ENCODE data around the gene PISD.

Gene PISD

DNA sequence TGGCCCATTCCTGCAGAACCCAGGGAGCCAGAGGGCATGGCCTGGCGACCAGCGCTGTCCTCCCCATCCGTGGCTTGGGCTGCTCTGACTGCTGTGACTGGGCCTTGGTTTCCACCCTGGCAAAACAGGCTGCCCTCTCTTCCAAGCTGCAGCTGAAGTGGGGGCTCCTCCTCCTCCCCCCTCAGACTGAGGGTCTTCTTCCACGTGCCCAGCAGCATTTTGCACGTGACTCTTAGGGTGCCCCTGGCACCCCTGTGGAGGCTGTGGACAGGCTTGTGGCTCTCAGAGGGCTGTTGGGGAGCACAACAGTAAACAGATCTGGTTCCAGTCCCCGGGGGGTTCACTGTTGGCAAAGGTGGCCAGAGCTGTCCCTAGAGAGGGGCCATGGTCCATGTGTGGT lies 51.4 kb downstream of the PISD start:
- TF ChIP-seq, protein P1, sequence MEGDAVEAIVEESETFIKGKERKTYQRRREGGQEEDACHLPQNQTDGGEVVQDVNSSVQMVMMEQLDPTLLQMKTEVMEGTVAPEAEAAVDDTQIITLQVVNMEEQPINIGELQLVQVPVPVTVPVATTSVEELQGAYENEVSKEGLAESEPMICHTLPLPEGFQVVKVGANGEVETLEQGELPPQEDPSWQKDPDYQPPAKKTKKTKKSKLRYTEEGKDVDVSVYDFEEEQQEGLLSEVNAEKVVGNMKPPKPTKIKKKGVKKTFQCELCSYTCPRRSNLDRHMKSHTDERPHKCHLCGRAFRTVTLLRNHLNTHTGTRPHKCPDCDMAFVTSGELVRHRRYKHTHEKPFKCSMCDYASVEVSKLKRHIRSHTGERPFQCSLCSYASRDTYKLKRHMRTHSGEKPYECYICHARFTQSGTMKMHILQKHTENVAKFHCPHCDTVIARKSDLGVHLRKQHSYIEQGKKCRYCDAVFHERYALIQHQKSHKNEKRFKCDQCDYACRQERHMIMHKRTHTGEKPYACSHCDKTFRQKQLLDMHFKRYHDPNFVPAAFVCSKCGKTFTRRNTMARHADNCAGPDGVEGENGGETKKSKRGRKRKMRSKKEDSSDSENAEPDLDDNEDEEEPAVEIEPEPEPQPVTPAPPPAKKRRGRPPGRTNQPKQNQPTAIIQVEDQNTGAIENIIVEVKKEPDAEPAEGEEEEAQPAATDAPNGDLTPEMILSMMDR (IDR thresholded peaks at IDR 0.05; ENCODE audit: extremely low read depth, missing control alignments): no peak
- DNase-seq (ENCODE audit: low spot score): no peak

DNA sequence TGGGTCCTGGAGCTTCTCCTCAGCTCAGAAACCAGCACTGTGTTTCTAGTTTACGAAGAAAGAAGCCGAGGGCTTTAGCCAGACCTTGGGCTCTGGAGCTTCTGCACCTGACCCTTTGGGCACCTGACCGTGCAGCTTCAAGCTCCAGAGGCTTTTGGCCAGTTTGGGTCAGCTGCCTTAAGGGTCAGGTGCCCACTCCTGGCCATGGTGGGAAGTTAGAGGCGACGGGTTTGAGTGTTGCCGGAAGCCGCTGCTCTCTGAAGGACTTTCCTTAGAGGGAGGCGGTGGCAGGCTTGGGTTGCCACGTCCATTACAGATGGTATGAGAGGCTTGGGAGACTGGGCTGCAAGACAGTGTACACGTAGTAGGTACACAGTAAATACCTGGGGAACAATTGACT lies 52.3 kb downstream of the PISD start:
- no peak for DNase-seq (ENCODE audit: low spot score)
- TF ChIP-seq, protein P1 (IDR thresholded peaks at IDR 0.05; ENCODE audit: extremely low read depth, missing control alignments): no peak

DNA sequence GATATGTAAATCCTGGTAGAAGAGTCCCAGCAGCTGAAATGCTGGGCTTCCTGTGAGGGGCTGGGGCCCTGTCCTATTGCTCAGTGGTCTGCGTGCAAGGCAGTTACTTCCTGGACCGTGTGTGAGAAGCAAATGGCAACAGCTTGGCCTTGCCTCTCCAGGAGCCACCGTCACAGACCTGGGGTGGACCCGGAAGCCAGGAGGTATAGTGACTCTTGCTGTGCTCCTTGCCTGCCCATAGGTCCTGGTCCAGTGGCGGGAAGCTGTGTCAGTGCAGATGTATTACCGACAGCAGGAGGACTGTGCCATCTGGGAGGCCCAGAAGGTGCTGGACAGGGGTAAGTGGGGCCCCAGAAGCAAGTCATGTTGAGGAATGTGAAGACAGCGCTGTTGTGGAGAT lies 54.3 kb downstream of the PISD start:
- TF ChIP-seq, protein P1 (IDR thresholded peaks at IDR 0.05; ENCODE audit: extremely low read depth, missing control alignments): no peak
- no peak for DNase-seq (ENCODE audit: low spot score)

DNA sequence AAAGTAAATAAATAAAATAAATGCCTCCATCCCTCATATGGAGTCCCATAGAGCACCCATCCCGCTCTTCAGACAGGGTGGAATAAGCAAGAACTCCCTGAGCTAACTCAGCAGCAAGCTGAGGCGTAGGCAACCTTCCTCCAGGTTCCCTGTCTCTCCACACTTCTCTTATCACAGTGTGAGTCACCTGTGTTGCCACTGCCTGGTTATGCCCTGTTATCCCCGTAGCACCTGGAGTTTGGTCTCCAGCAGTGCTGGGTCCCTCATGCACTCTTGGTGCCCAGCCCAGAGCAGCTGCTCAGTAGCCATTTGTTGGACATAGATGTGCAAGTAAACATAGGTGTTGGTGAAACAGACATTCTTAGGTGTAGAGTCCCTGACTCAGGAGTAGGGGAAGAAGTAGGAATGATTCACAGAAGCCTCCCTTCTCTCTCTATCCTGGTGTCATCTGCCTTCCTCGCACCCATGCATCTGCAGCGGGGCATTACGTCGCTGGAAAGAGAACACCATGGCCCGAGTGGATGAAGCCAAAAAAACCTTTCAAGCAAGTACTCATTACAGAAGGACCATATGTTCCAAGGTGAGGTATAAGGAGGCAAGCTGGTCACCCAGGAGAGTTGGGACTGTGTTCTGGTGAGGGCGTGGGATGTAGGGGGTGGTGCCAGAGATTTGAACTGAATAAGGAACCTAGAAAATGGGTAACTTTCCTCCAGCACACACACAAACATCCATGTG lies 56.0 kb downstream of the PISD start:
- no peak for DNase-seq (ENCODE audit: low spot score)
- TF ChIP-seq, protein P1 (IDR thresholded peaks at IDR 0.05; ENCODE audit: extremely low read depth, missing control alignments): no peak

DNA sequence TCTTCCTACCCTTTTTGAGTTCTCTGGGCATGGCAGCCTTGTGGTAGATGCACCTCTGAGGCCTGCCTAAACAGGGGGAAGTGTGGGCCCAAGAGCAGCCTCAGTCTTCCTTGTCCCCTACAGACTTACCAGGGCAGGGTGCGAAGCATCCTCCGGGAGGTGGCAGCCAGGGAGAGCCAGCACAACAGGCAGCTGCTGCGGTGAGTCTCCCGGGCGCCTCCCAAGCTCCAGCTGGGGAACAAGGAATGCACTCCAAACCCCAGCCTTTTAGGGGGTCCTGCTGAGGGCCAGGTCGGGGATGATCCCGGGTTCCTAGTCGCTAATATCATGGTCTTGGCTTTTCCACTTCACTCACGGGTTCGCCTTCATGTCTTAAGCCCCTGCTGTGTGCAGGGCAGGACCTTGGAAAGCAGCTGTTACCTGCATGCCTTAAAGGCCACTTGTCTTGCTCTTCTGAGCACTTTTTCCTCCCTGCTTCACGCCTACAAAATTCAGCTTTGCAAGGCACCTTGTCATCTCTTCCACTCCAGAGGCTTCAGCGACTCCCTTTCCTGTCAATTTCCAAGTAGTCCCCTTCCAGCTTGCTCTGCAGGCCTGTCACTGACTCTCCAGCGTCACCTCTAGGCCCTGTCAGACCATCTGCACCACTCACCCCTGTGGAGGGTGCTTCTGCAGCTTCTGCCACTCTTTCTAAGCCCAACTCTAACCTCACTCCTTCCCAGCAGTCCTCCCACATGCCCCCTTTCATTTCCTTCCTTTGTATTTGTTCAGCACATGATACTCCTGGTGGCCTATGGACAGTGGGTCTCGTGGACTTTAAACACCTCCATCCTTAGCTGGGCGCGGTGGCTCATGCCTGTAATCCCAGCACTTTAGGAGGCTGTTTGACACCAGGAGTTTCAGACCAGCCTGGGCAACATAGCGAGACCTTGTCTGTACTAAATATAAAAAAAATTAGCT lies 57.0 kb downstream of the PISD start:
- TF ChIP-seq, protein P1 (IDR thresholded peaks at IDR 0.05; ENCODE audit: extremely low read depth, missing control alignments): no peak
- DNase-seq (ENCODE audit: low spot score): no peak

DNA sequence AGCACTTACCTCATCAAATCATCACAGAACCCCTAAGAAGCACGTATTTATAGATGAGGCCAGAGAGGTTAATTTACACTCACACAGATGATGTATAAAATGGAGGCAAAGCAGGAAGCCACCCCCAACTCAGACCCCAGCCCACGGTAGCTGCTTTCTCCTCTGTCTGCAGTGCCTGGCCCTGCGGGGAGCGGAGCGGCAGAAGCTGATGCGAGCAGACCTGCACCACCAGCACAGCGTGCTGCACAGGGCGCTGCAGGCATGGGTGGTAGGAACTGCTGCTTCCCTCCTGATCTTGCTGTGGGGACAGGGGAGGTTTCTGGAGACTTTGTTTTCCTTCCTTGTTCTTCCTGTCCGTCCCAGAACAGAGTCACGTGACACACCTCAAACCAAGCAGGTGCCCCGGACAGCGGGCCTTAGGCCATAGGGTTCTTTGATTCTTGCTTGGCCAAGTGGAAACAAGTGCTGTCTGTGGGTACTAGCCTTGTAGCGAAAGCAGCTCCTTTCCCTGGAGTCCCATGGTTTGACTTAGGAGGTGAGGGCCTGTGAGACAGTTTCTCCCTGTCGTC lies 57.8 kb downstream of the PISD start:
- TF ChIP-seq, protein P1 (IDR thresholded peaks at IDR 0.05; ENCODE audit: extremely low read depth, missing control alignments): no peak
- DNase-seq (ENCODE audit: low spot score): no peak

DNA sequence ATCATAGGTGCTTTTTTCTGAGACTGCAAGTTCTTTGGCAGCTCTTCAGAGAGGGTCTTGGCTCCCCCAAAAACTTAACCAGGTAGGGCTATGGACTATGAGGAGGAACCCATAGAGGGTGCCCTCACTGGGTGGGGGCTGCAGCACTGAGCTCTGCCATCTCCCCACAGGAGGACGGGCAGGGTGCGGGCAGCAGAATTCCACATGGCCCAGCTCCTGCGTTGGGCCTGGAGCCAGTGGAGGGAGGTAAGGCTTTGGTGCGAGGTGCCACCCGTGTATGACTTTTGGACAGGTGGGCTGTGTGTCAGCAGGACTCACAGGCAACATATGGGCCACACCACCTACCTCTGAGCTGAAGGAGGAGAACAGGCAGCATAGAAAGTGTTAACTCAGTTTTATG lies 58.4 kb downstream of the PISD start:
- TF ChIP-seq, protein P1 (IDR thresholded peaks at IDR 0.05; ENCODE audit: extremely low read depth, missing control alignments): no peak
- DNase-seq (ENCODE audit: low spot score): no peak
